Posterior vena cava (tissue), 2 donors: ENCODE data around the gene SNX18. TPM values are rescaled to one million over a fixed set of nuclear protein-coding genes. Genes with fewer than 3 reads are reported as not detected.
"Not testable (repeated sequence)": the region's sequence is repeated elsewhere in the genome, so short reads cannot be mapped to it uniquely, and the experiment has no call there.

Experiments used
- DNase-seq: peaks from one replicate; pipeline ENCODE4 v3.0.0-alpha.2; 2020; ENCODE audit warnings: low spot score
- intact Hi-C, 2 donors: fragments of 100-400 bp; cut with DNase I; formaldehyde crosslinking; loops; one replicate each; pipeline versions ENCODE4 v1.14.1 to v1.14.2; 2022 to 2023
- long read RNA-seq, 2 donors: library from polyadenylated mRNA; unstranded; transcript quantifications; one replicate each; pipeline ENCODE4 v2.0.0, GENCODE V29; 2020 to 2021
- total RNA-seq, 2 donors: library from RNA; stranded (reverse); fragmentation: NEBNext Ultra II Directional; extraction: Animal tissue kit (Norgen Biotek cat#: 25700); gene quantifications; one replicate each; pipeline ENCODE4 v1.2.1, GENCODE V29; 2021
- donor health status: DM: yes; HTN: yes; CAD: no.
- donor health status: DM: yes; HTN: yes; CAD: no.

The SNX18 gene
- 10 to 100 TPM; 50.3 to 55.6 TPM for total RNA-seq
- long read RNA-seq, donor 1, full-length matches to known transcripts, result 6 of 9 reads
- long read RNA-seq, donor 1, partial matches to known transcripts, result 0 of 9 reads
- long read RNA-seq, donor 1, other reads (novel, unspliced or antisense), result 3 of 9 reads
- long read RNA-seq, donor 2, full-length matches to known transcripts, result 5 of 7 reads
- long read RNA-seq, donor 2, partial matches to known transcripts, result 0 of 7 reads
- long read RNA-seq, donor 2, other reads (novel, unspliced or antisense), result 2 of 7 reads

GRCh38 chr5:54517512-54518145, at the start of gene SNX18:
SNX18 (plus strand) TSS chr5:54517759; CDS start chr5:54517953, 194 bp downstream.
- DNase-seq, result peak; percentile 98
- intact Hi-C loops, result loop anchor here (2.0 to 10.0 kb wide), 3 partner anchors 327 to 350 kb away; no protein-coding TSS in a partner anchor

- DNase-seq, result no peak
These were observed 47.9 kb upstream of the SNX18 start for GRCh38 chr5:54469622-54470021.

GRCh38 chr5:54470128-54470527, 47.4 kb upstream of the SNX18 start:
- intact Hi-C loops, result loop anchor here in 1 of 2 donors (5.0 kb wide), 1 partner anchor 53 kb away; no protein-coding TSS in a partner anchor

More at GRCh38 chr5:54469622-54470021, 47.9 kb upstream of the SNX18 start:
- intact Hi-C loops, result loop anchor here in 1 of 2 donors (5.0 kb wide), 1 partner anchor 52 kb away; no protein-coding TSS in a partner anchor

GRCh38 chr5:54470677-54471076, 46.9 kb upstream of the SNX18 start:
- intact Hi-C loops, result loop anchor here in 1 of 2 donors (5.0 kb wide), 1 partner anchor 53 kb away; no protein-coding TSS in a partner anchor
- no peak for DNase-seq

More at GRCh38 chr5:54470128-54470527, 47.4 kb upstream of the SNX18 start:
- DNase-seq, result no peak

- intact Hi-C loops, result loop anchor here in 1 of 2 donors (5.0 kb wide), 1 partner anchor 54 kb away; no protein-coding TSS in a partner anchor
These were observed 46.2 kb upstream of the SNX18 start for GRCh38 chr5:54471398-54471797.

GRCh38 chr5:54476682-54477081, 40.9 kb upstream of the SNX18 start:
- intact Hi-C loops, result no loop called here
- DNase-seq, result no peak

More at GRCh38 chr5:54471398-54471797, 46.2 kb upstream of the SNX18 start:
- no peak for DNase-seq

GRCh38 chr5:54477941-54478478, 39.5 kb upstream of the SNX18 start:
- intact Hi-C loops, result no loop called here
- no peak for DNase-seq

GRCh38 chr5:54480296-54480695, 37.3 kb upstream of the SNX18 start:
- intact Hi-C loops, result no loop called here
- DNase-seq, result no peak

- no peak for DNase-seq
- intact Hi-C loops, result no loop called here
These were observed 33.2 kb upstream of the SNX18 start for GRCh38 chr5:54484219-54484894.

GRCh38 chr5:54485659-54486058, 31.9 kb upstream of the SNX18 start:
- intact Hi-C loops, DNase-seq: not testable (repeated sequence)

GRCh38 chr5:54489648-54489979, 27.9 kb upstream of the SNX18 start:
- DNase-seq, intact Hi-C loops: not testable (repeated sequence)

GRCh38 chr5:54491326-54491725, 26.2 kb upstream of the SNX18 start:
- DNase-seq, result no peak
- intact Hi-C loops, result loop anchor here in 1 of 2 donors (10.0 kb wide), 2 partner anchors 47 to 237 kb away; no protein-coding TSS in a partner anchor

GRCh38 chr5:54492178-54492577, 25.4 kb upstream of the SNX18 start:
- intact Hi-C loops, result loop anchor here in 1 of 2 donors (10.0 kb wide), 2 partner anchors 47 to 237 kb away; no protein-coding TSS in a partner anchor
- DNase-seq, result no peak

- no peak for DNase-seq
- intact Hi-C loops, result loop anchor here in 1 of 2 donors (10.0 kb wide), 2 partner anchors 50 to 240 kb away; no protein-coding TSS in a partner anchor
These were observed 22.5 kb upstream of the SNX18 start for GRCh38 chr5:54495027-54495426.

- intact Hi-C loops, result loop anchor here in 1 of 2 donors (10.0 kb wide), 1 partner anchor 331 kb away; no protein-coding TSS in a partner anchor
- no peak for DNase-seq
These were observed 3.3 kb upstream of the SNX18 start for GRCh38 chr5:54514291-54514690.

GRCh38 chr5:54514841-54515432, 2.6 kb upstream of the SNX18 start:
- no peak for DNase-seq
- intact Hi-C loops, result loop anchor here (5.0 to 10.0 kb wide), 2 partner anchors 330 to 352 kb away; no protein-coding TSS in a partner anchor

- DNase-seq, result no peak
- intact Hi-C loops, result loop anchor here (2.0 to 10.0 kb wide), 3 partner anchors 329 to 352 kb away; no protein-coding TSS in a partner anchor
These were observed 1.9 kb upstream of the SNX18 start for GRCh38 chr5:54515634-54516033.

GRCh38 chr5:54516051-54516655, 1.4 kb upstream of the SNX18 start:
- intact Hi-C loops, result loop anchor here (2.0 to 10.0 kb wide), 3 partner anchors 329 to 351 kb away; no protein-coding TSS in a partner anchor
- DNase-seq, result no peak
